Liver (tissue), 9 donors: Measurements from ENCODE around the gene KDM5A. TPM values are rescaled to one million over a fixed set of nuclear protein-coding genes. Genes with fewer than 3 reads are reported as not detected.

Experiments used
- DNase-seq: peaks from one replicate; pipeline ENCODE4 v3.0.0-alpha.2; 2017; ENCODE audit warnings: low spot score
- H3K27ac ChIP-seq, 2 donors: one replicate each; pipeline ENCODE4 v1.7.0; 2013; ENCODE audit warnings: inconsistent platforms in 2 of 2, low read length in 2 of 2, control low read depth in 1 of 2, low read depth in 1 of 2, mild to moderate bottlenecking in 1 of 2
- H3K27me3 ChIP-seq, 4 donors: one replicate each; pipeline versions ENCODE4 v1.6.1 to v1.7.0; 2013; ENCODE audit warnings: low read length in 3 of 4, inconsistent platforms in 1 of 4, mild to moderate bottlenecking in 1 of 4, moderate library complexity in 1 of 4; ENCODE audit not compliant: control insufficient read depth in 4 of 4, insufficient read depth in 4 of 4
- H3K36me3 ChIP-seq, 4 donors: one replicate each; pipeline versions ENCODE4 v1.6.1 to v1.7.0; 2013; ENCODE audit warnings: low read length in 3 of 4, mild to moderate bottlenecking in 3 of 4, low read depth in 1 of 4, moderate library complexity in 1 of 4; ENCODE audit not compliant: control insufficient read depth in 4 of 4, insufficient read depth in 3 of 4
- H3K4me1 ChIP-seq, 4 donors: one replicate each; pipeline versions ENCODE4 v1.6.1 to v1.7.0; 2013; ENCODE audit warnings: low read length in 3 of 4, mild to moderate bottlenecking in 3 of 4, moderate library complexity in 1 of 4; ENCODE audit not compliant: control insufficient read depth in 4 of 4, insufficient read depth in 4 of 4
- H3K4me3 ChIP-seq, 3 donors: one replicate each; pipeline versions ENCODE4 v1.6.1 to v1.7.0; 2013; ENCODE audit warnings: low read length in 3 of 3, control low read depth in 1 of 3, low read depth in 1 of 3, mild to moderate bottlenecking in 1 of 3
- H3K9ac ChIP-seq, 2 donors: one replicate each; pipeline ENCODE4 v1.7.0; 2013; ENCODE audit warnings: low read length in 2 of 2, mild to moderate bottlenecking in 2 of 2, moderate library complexity in 2 of 2, control low read depth in 1 of 2, low read depth in 1 of 2
- H3K9me3 ChIP-seq, 4 donors: one replicate each; pipeline versions ENCODE4 v1.6.1 to v1.7.0; 2013; ENCODE audit warnings: low read length in 3 of 4; ENCODE audit not compliant: control insufficient read depth in 4 of 4
- ATF3 ChIP-seq: IDR thresholded peaks from 2 replicates; pipeline ENCODE4 v1.6.1; 2016; ENCODE audit warnings: antibody characterized with exemption
- CTCF ChIP-seq: fragments of 150-350 bp; IDR thresholded peaks from 2 replicates; pipeline ENCODE4 v1.5.1; 2017; ENCODE audit warnings: improper control_type of control experiment, low read depth, low read length; ENCODE audit not compliant: missing input control
- EGR1 ChIP-seq, 2 donors: IDR thresholded peaks; 2 replicates each; pipeline ENCODE4 v1.6.1; 2016 to 2018; ENCODE audit warnings: antibody characterized with exemption in 2 of 2, low read depth in 2 of 2
- FOXA1 ChIP-seq: IDR thresholded peaks from 2 replicates; pipeline ENCODE4 v1.6.1; 2016; ENCODE audit warnings: antibody characterized with exemption
- FOXA2 ChIP-seq: IDR thresholded peaks from 2 replicates; pipeline ENCODE4 v1.6.1; 2016; ENCODE audit warnings: antibody characterized with exemption
- GABPA ChIP-seq, 2 donors: IDR thresholded peaks in 1 of 2; conservative IDR thresholded peaks in 1 of 2; 2 replicates each; pipeline ENCODE4 v1.6.1; 2016; ENCODE audit warnings: antibody characterized with exemption in 2 of 2, mild to moderate bottlenecking in 1 of 2, moderate library complexity in 1 of 2
- HNF4A ChIP-seq, 2 donors: conservative IDR thresholded peaks; 2 replicates each; pipeline ENCODE4 v1.6.1; 2016; ENCODE audit warnings: antibody characterized with exemption in 2 of 2, mild to moderate bottlenecking in 2 of 2
- HNF4G ChIP-seq: IDR thresholded peaks from 2 replicates; pipeline ENCODE4 v1.6.1; 2016; ENCODE audit warnings: antibody characterized with exemption
- JUND ChIP-seq, 2 donors: IDR thresholded peaks; 2 replicates each; pipeline ENCODE4 v1.6.1; 2016; ENCODE audit warnings: antibody characterized with exemption in 2 of 2
- MAX ChIP-seq: IDR thresholded peaks from 2 replicates; pipeline ENCODE4 v1.6.1; 2016; ENCODE audit warnings: antibody characterized with exemption
- NR2F2 ChIP-seq: IDR thresholded peaks from 2 replicates; pipeline ENCODE4 v1.6.1; 2016; ENCODE audit warnings: antibody characterized with exemption
- RAD21 ChIP-seq, 2 donors: IDR thresholded peaks; 2 replicates each; pipeline ENCODE4 v1.6.1; 2016; ENCODE audit warnings: antibody characterized with exemption in 2 of 2, mild to moderate bottlenecking in 2 of 2
- REST ChIP-seq: IDR thresholded peaks from 2 replicates; pipeline ENCODE4 v1.6.1; 2016; ENCODE audit warnings: antibody characterized with exemption, mild to moderate bottlenecking
- RXRA ChIP-seq, 2 donors: IDR thresholded peaks; 2 replicates each; pipeline ENCODE4 v1.6.1; 2017 to 2018; ENCODE audit warnings: antibody characterized with exemption in 2 of 2, mild to moderate bottlenecking in 1 of 2
- SP1 ChIP-seq: IDR thresholded peaks from 2 replicates; pipeline ENCODE4 v1.6.1; 2018; ENCODE audit warnings: antibody characterized with exemption, mild to moderate bottlenecking
- TAF1 ChIP-seq: conservative IDR thresholded peaks from 2 replicates; pipeline ENCODE4 v1.6.1; 2016; ENCODE audit warnings: antibody characterized with exemption, mild to moderate bottlenecking
- YY1 ChIP-seq: IDR thresholded peaks from 2 replicates; pipeline ENCODE4 v1.6.1; 2016; ENCODE audit warnings: antibody characterized with exemption, mild to moderate bottlenecking
- ZBTB33 ChIP-seq: IDR thresholded peaks from 2 replicates; pipeline ENCODE4 v1.6.1; 2016; ENCODE audit warnings: antibody characterized with exemption
- WGBS: extraction: QIAGEN DNeasy Blood & Tissue Kit; methylation state at CpG from one replicate; pipeline ENCODE4 v1.1.7; 2013; 5-methylcytosine and 5-hydroxymethylcytosine counted together
- polyA plus RNA-seq, 2 donors: library from polyadenylated mRNA; stranded (reverse) in 1 of 2; unstranded in 1 of 2; fragments of 200-250 nt in 1 of 2; fragments of >200 nt in 1 of 2; fragmentation: Nextera tagmentation in 1 of 2; extraction: Ambion mirVana in 1 of 2; gene quantifications; one replicate each; pipeline versions ENCODE4 v1.2.1 to v1.2.3, GENCODE V29; 2013 to 2015
- total RNA-seq, 2 donors: library from RNA; depleted of rRNA; stranded (reverse); fragments of >200 nt; gene quantifications; one replicate each; pipeline ENCODE4 v1.2.3, GENCODE V29; 2014
- donor health status: healthy.
- donor health status: healthy.
- donor health status: healthy.
- donor health status: healthy.
- donor health status: healthy.

The KDM5A gene
- total and polyA plus RNA-seq, 4 donors, result 7.2 to 33.7 (median 23.6) TPM

GRCh38 chr12:238116-238515, 151.0 kb downstream of the KDM5A start:
- 82% methylated on average over 9 of the region's 9 CpGs for WGBS
- H3K27ac ChIP-seq, result peak overlapping the region; percentile 62 to 69
- TF ChIP-seq TAF1 (no peak), EGR1 (IDR thresholded peaks at IDR 0.05; ENCODE audit: low read depth in 2 of 2) (no peak)
- H3K9ac ChIP-seq, result no peak overlapping the region
- H3K4me3 ChIP-seq, result peak overlapping the region; percentile 49 to 56 (median 55)
- peaks cover 0 to 31% (median 23%) of the 10 kb centered on the region in 4 donors for H3K4me1 ChIP-seq
- no peaks in the 10 kb centered on the region for H3K9me3 ChIP-seq
- DNase-seq, result no peak
- no peaks in the 10 kb centered on the region for H3K36me3 ChIP-seq
- no peaks in the 10 kb centered on the region for H3K27me3 ChIP-seq

- H3K27ac ChIP-seq, result peak overlapping the region; percentile 62 to 84
- peak overlapping the region; percentile 49 to 56 (median 55) for H3K4me3 ChIP-seq
- WGBS, result 36% methylated on average over 13 of the region's 13 CpGs
- peak; percentile 64 for DNase-seq
- peak overlapping the region; percentile 8 to 66 for H3K9ac ChIP-seq
- peaks cover 0 to 40% (median 29%) of the 10 kb centered on the region in 4 donors for H3K4me1 ChIP-seq
- no peaks in the 10 kb centered on the region for H3K9me3 ChIP-seq
- no peaks in the 10 kb centered on the region for H3K27me3 ChIP-seq
- TF ChIP-seq FOXA1 (no peak), RXRA (IDR thresholded peaks at IDR 0.05) (peak; percentile 86), SP1 (peak; percentile 92), NR2F2 (no peak), ATF3 (peak; percentile 48), CTCF (no peak), RAD21 (IDR thresholded peaks at IDR 0.05) (peak; percentile 46 to 60), MAX (peak; percentile 50), JUND (IDR thresholded peaks at IDR 0.05) (peak in 1 of 2 donors; percentile 63), HNF4A (conservative IDR thresholded peaks at IDR 0.05) (peak; percentile 93 to 94), EGR1 (IDR thresholded peaks at IDR 0.05; ENCODE audit: low read depth in 2 of 2) (peak in 1 of 2 donors; percentile 12), TAF1 (peak; percentile 92), ZBTB33 (peak; percentile 60), REST (peak; percentile 36), GABPA (IDR thresholded peaks at IDR 0.05 in 1 of 2, conservative IDR thresholded peaks at IDR 0.05 in 1 of 2) (peak in 1 of 2 donors; percentile 54), HNF4G (peak; percentile 98), YY1 (peak; percentile 41), FOXA2 (no peak)
- H3K36me3 ChIP-seq, result peaks cover 0 to 2% (median 0%) of the 10 kb centered on the region in 4 donors
These were observed 151.9 kb downstream of the KDM5A start for GRCh38 chr12:237026-237815.
